MM.1S (cell line): Measurements from ENCODE around the gene SYNE1.

ENCODE experiments used
- EZH2 ChIP-seq: fragments of 300-600 bp; sonication (generic); optimal IDR thresholded peaks from 2 replicates; pipeline ENCODE3; 2017; ENCODE audit warnings: low read depth, mild to moderate bottlenecking, antibody characterized with exemption, low read length, mixed read lengths
- EZH2phosphoT487 ChIP-seq: fragments of 300-600 bp; sonication (generic); IDR thresholded peaks from 2 replicates; pipeline ENCODE4 v1.6.1; 2018; ENCODE audit warnings: antibody characterized with exemption, low read length
- TF ChIP-seq, protein P1 (sequence below): fragments of 300-600 bp; sonication (generic); IDR thresholded peaks from 2 replicates; pipeline ENCODE4 v1.5.1; 2016; ENCODE audit warnings: antibody characterized with exemption, low read length, mixed read lengths

DNA sequence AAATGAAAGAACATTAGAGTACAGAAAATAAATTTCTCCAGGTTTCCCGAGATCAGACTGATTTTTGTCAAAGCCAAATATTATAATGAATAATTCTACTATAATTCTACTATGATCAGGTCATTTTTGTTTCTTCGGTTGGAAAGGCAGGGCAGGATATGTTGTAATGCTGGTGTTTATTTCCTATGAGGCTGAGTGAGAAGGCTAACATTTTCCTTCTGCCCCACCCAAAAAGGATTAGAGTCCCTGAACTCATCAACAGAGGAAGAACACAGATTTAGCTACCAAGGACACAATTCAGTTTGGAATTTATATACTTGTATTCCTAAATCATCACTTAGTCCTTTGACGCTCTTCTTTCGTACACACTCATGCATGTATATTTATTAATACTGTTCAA, 318.9 kb downstream of the SYNE1 start:
- TF ChIP-seq, protein P1, sequence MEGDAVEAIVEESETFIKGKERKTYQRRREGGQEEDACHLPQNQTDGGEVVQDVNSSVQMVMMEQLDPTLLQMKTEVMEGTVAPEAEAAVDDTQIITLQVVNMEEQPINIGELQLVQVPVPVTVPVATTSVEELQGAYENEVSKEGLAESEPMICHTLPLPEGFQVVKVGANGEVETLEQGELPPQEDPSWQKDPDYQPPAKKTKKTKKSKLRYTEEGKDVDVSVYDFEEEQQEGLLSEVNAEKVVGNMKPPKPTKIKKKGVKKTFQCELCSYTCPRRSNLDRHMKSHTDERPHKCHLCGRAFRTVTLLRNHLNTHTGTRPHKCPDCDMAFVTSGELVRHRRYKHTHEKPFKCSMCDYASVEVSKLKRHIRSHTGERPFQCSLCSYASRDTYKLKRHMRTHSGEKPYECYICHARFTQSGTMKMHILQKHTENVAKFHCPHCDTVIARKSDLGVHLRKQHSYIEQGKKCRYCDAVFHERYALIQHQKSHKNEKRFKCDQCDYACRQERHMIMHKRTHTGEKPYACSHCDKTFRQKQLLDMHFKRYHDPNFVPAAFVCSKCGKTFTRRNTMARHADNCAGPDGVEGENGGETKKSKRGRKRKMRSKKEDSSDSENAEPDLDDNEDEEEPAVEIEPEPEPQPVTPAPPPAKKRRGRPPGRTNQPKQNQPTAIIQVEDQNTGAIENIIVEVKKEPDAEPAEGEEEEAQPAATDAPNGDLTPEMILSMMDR = no peak
- TF ChIP-seq EZH2 (no peak), EZH2phosphoT487 (no peak)
